ENCODE results near the gene KIF26A. TPM values are rescaled to one million over a fixed set of nuclear protein-coding genes. Genes with fewer than 3 reads are reported as not detected.

Gene KIF26A
- total RNA-seq, 1 donor from 2014 or later, result 0.60 TPM

- TF ChIP-seq CTCF (IDR thresholded peaks at IDR 0.05), result no peak
- H3K36me3 Mint-ChIP-seq (ENCODE audit: low read depth), result no peaks in the 10 kb centered on the region
- no peak overlapping the region for H3K4me3 Mint-ChIP-seq (ENCODE audit: unreplicated experiment)
- DNase-seq (ENCODE audit: low spot score), result no peak
- H3K9me3 Mint-ChIP-seq (ENCODE audit: low read depth), result no peaks in the 10 kb centered on the region
- H3K4me1 Mint-ChIP-seq (ENCODE audit: low read depth), result no peaks in the 10 kb centered on the region
- H3K27me3 Mint-ChIP-seq (ENCODE audit: low read depth), result no peaks in the 10 kb centered on the region
- H3K27ac Mint-ChIP-seq (ENCODE audit: unreplicated experiment), result no peak overlapping the region
Observed at GRCh38 chr14:104171895-104172294, 33.5 kb downstream of the KIF26A start.

- H3K4me1 Mint-ChIP-seq (ENCODE audit: low read depth), result no peaks in the 10 kb centered on the region
- no peak overlapping the region for H3K27ac Mint-ChIP-seq (ENCODE audit: unreplicated experiment)
- no peaks in the 10 kb centered on the region for H3K9me3 Mint-ChIP-seq (ENCODE audit: low read depth)
- DNase-seq (ENCODE audit: low spot score), result no peak
- H3K4me3 Mint-ChIP-seq (ENCODE audit: unreplicated experiment), result no peak overlapping the region
- no peaks in the 10 kb centered on the region for H3K36me3 Mint-ChIP-seq (ENCODE audit: low read depth)
- no peaks in the 10 kb centered on the region for H3K27me3 Mint-ChIP-seq (ENCODE audit: low read depth)
- no peak for TF ChIP-seq CTCF (IDR thresholded peaks at IDR 0.05)
Observed at GRCh38 chr14:104172349-104172748, 34.0 kb downstream of the KIF26A start.

- Mint-ChIP-seq H3K36me3 (ENCODE audit: low read depth) (no peaks in the 10 kb centered on the region), H3K4me3 (ENCODE audit: unreplicated experiment) (no peak overlapping the region), H3K27ac (ENCODE audit: unreplicated experiment) (no peak overlapping the region), H3K4me1 (ENCODE audit: low read depth) (no peaks in the 10 kb centered on the region), H3K9me3 (ENCODE audit: low read depth) (no peaks in the 10 kb centered on the region), H3K27me3 (ENCODE audit: low read depth) (no peaks in the 10 kb centered on the region)
- DNase-seq (ENCODE audit: low spot score), result no peak
- no peak for TF ChIP-seq CTCF (IDR thresholded peaks at IDR 0.05)
Observed at GRCh38 chr14:104172880-104173279, 34.5 kb downstream of the KIF26A start.

- Mint-ChIP-seq H3K4me3 (ENCODE audit: unreplicated experiment) (no peak overlapping the region), H3K36me3 (ENCODE audit: low read depth) (no peaks in the 10 kb centered on the region), H3K4me1 (ENCODE audit: low read depth) (no peaks in the 10 kb centered on the region), H3K27ac (ENCODE audit: unreplicated experiment) (no peak overlapping the region), H3K27me3 (ENCODE audit: low read depth) (no peaks in the 10 kb centered on the region), H3K9me3 (ENCODE audit: low read depth) (no peaks in the 10 kb centered on the region)
- TF ChIP-seq CTCF (IDR thresholded peaks at IDR 0.05), result no peak
- no peak for DNase-seq (ENCODE audit: low spot score)
Observed at GRCh38 chr14:104174051-104174450, 35.7 kb downstream of the KIF26A start.

GRCh38 chr14:104175041-104175440 is 36.7 kb downstream of the KIF26A start:
- Mint-ChIP-seq H3K4me1 (ENCODE audit: low read depth) (no peaks in the 10 kb centered on the region), H3K27ac (ENCODE audit: unreplicated experiment) (no peak overlapping the region), H3K9me3 (ENCODE audit: low read depth) (no peaks in the 10 kb centered on the region), H3K4me3 (ENCODE audit: unreplicated experiment) (no peak overlapping the region), H3K36me3 (ENCODE audit: low read depth) (no peaks in the 10 kb centered on the region), H3K27me3 (ENCODE audit: low read depth) (no peaks in the 10 kb centered on the region)
- TF ChIP-seq CTCF (IDR thresholded peaks at IDR 0.05), result no peak
- no peak for DNase-seq (ENCODE audit: low spot score)
